Left ventricle myocardium inferior (tissue), 1 donor: Measurements from ENCODE around the gene LPCAT2. TPM values are rescaled to one million over a fixed set of nuclear protein-coding genes. Genes with fewer than 3 reads are reported as not detected.

Experiments
- DNase-seq: peaks from one replicate; pipeline ENCODE4 v3.0.0-alpha.2; 2020
- H3K27ac ChIP-seq: fragments of 200-600 bp; replicated peaks from 2 replicates; pipeline ENCODE4 v1.8.0; 2021
- H3K27me3 ChIP-seq: fragments of 200-600 bp; 2 replicates; pipeline ENCODE4 v1.8.0; 2021; ENCODE audit warnings: low read depth
- H3K36me3 ChIP-seq: fragments of 200-600 bp; 2 replicates; pipeline ENCODE4 v1.8.0; 2021
- H3K4me1 ChIP-seq: fragments of 200-600 bp; 2 replicates; pipeline ENCODE4 v1.8.0; 2021
- H3K4me3 ChIP-seq: fragments of 200-600 bp; 2 replicates; pipeline ENCODE4 v1.8.0; 2021; ENCODE audit warnings: mild to moderate bottlenecking, moderate library complexity
- H3K9me3 ChIP-seq: fragments of 200-600 bp; replicated peaks from 2 replicates; pipeline ENCODE4 v1.8.0; 2021
- CTCF ChIP-seq: fragments of 200-600 bp; IDR thresholded peaks from 2 replicates; pipeline ENCODE4 v1.8.0; 2021; ENCODE audit warnings: antibody characterized with exemption, mild to moderate bottlenecking, borderline replicate concordance
- intact Hi-C: fragments of 100-400 bp; cut with micrococcal nuclease; formaldehyde crosslinking; loops from one replicate; pipeline ENCODE4 v1.11.0; 2022
- total RNA-seq: library from RNA; stranded (reverse); fragmentation: NEBNext Ultra II Directional; extraction: Animal tissue kit (Norgen Biotek cat#: 25700); gene quantifications from one replicate; pipeline ENCODE4 v1.2.1, GENCODE V29; 2021
- donor health status: DM: no; HTN: yes; CAD: no; lungs with severe emphysema.

Gene LPCAT2
- total RNA-seq, 1 donor from 2014 or later = 6.9 TPM

- Histone ChIP-seq H3K4me3 (no peak overlapping the region), H3K27me3 (no peaks in the 10 kb centered on the region), H3K27ac (no peak overlapping the region), H3K9me3 (no peaks in the 10 kb centered on the region), H3K4me1 (peaks cover 59% of the 10 kb centered on the region), H3K36me3 (peaks cover 2% of the 10 kb centered on the region)
- TF ChIP-seq CTCF = no peak
- intact Hi-C loops = loop anchor here (10.0 kb wide), 1 partner anchor 207 kb away; no protein-coding TSS in a partner anchor
- DNase-seq = no peak
Measured at GRCh38 chr16:55497558-55497957, 11.3 kb upstream of the LPCAT2 start.

DNA sequence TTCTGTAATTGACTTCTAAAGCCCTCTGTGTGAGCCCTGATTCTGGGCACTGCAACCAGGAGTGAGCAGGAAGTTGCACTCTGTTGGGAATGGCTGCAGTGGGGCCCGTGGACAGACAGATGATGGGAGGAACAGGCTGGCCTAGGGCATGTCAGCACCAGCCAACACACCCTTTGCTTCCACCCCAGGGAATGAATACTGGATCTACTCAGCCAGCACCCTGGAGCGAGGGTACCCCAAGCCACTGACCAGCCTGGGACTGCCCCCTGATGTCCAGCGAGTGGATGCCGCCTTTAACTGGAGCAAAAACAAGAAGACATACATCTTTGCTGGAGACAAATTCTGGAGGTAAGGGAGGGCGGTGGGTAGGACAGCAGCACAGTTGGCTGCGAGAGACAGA lies 10.8 kb upstream of the LPCAT2 start:
- intact Hi-C loops = loop anchor here (10.0 kb wide), 1 partner anchor 207 kb away; no protein-coding TSS in a partner anchor
- no peaks in the 10 kb centered on the region for H3K36me3 ChIP-seq

GRCh38 chr16:55499281-55499680 lies 9.6 kb upstream of the LPCAT2 start:
- no peak for TF ChIP-seq CTCF
- H3K4me1 ChIP-seq = peaks cover 73% of the 10 kb centered on the region
- no peak for DNase-seq
- no peak overlapping the region for H3K4me3 ChIP-seq
- no peaks in the 10 kb centered on the region for H3K27me3 ChIP-seq
- intact Hi-C loops = loop anchor here (10.0 kb wide), 1 partner anchor 206 kb away; no protein-coding TSS in a partner anchor
- H3K27ac ChIP-seq = peak overlapping the region; percentile 33
- no peaks in the 10 kb centered on the region for H3K9me3 ChIP-seq
- no peaks in the 10 kb centered on the region for H3K36me3 ChIP-seq

More for the DNA sequence above, 10.8 kb upstream of the LPCAT2 start:
- H3K9me3 ChIP-seq = no peaks in the 10 kb centered on the region
- H3K27ac ChIP-seq = no peak overlapping the region
- peaks cover 64% of the 10 kb centered on the region for H3K4me1 ChIP-seq
- H3K4me3 ChIP-seq = no peak overlapping the region
- no peak for TF ChIP-seq CTCF
- no peaks in the 10 kb centered on the region for H3K27me3 ChIP-seq
- no peak for DNase-seq

- H3K9me3 ChIP-seq = no peaks in the 10 kb centered on the region
- H3K4me3 ChIP-seq = no peak overlapping the region
- peaks cover 67% of the 10 kb centered on the region for H3K4me1 ChIP-seq
- no peaks in the 10 kb centered on the region for H3K36me3 ChIP-seq
- H3K27me3 ChIP-seq = no peaks in the 10 kb centered on the region
- intact Hi-C loops = loop anchor here (10.0 kb wide), 1 partner anchor 205 kb away; no protein-coding TSS in a partner anchor
- H3K27ac ChIP-seq = peak overlapping the region; percentile 33
- TF ChIP-seq CTCF = no peak
- no peak for DNase-seq
Measured at GRCh38 chr16:55499951-55500529, 8.8 kb upstream of the LPCAT2 start.

GRCh38 chr16:55500530-55501011 lies 8.3 kb upstream of the LPCAT2 start:
- intact Hi-C loops = no loop called here
- Histone ChIP-seq H3K4me1 (peaks cover 61% of the 10 kb centered on the region), H3K36me3 (peaks cover 5% of the 10 kb centered on the region), H3K27ac (peak overlapping the region; percentile 70), H3K9me3 (no peaks in the 10 kb centered on the region), H3K4me3 (no peak overlapping the region), H3K27me3 (no peaks in the 10 kb centered on the region)
- TF ChIP-seq CTCF = no peak
- peak; percentile 54 for DNase-seq
